ENCODE data around the gene NSUN2. TPM values are rescaled to one million over a fixed set of nuclear protein-coding genes. Genes with fewer than 3 reads are reported as not detected.

Gene NSUN2
- total RNA-seq, 4 donors from 2014 or later: 38.5 to 100 (median 40.4) TPM

GRCh38 chr5:6565492-6565891 is 67.4 kb downstream of the NSUN2 start:
- TF ChIP-seq, protein P1, sequence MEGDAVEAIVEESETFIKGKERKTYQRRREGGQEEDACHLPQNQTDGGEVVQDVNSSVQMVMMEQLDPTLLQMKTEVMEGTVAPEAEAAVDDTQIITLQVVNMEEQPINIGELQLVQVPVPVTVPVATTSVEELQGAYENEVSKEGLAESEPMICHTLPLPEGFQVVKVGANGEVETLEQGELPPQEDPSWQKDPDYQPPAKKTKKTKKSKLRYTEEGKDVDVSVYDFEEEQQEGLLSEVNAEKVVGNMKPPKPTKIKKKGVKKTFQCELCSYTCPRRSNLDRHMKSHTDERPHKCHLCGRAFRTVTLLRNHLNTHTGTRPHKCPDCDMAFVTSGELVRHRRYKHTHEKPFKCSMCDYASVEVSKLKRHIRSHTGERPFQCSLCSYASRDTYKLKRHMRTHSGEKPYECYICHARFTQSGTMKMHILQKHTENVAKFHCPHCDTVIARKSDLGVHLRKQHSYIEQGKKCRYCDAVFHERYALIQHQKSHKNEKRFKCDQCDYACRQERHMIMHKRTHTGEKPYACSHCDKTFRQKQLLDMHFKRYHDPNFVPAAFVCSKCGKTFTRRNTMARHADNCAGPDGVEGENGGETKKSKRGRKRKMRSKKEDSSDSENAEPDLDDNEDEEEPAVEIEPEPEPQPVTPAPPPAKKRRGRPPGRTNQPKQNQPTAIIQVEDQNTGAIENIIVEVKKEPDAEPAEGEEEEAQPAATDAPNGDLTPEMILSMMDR (IDR thresholded peaks at IDR 0.05): no peak

DNA sequence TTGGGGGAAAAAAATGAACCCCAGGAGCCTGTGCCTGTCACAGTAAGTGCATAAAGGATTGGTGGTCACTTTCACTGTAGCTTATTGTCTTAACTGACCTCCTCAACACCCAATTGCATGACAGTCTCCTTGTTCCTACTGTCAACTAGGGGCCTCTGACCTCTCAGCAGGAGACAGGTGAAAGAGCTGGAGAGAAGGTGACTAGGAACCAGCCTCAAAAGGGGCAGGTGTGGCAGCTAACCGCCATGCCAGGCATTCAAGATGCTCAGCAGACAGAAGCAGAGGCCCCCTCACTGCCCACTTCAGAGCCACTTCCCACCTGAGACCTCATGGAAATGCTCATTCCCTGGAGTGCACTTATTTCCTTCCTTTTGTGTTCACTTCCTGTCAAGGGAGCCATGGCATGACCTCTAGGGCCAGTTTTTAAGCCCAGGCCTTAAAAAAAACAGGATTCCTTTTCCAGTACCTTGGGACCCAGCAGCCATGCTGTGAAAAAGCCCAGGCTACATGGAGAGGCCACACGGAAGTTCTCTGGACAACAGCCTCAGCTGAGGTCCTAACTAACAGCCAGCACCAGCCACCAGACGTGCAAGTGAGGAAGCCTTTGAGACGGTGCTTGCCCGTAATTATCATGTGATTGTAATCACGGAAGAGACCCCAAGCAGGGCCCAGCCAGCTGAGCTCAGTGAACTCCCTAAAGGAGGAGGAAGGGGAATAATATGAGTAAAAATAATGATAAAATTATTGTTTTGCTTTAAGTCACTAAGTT is 74.9 kb downstream of the NSUN2 start:
- no peak for DNase-seq (ENCODE audit: low spot score)
- TF ChIP-seq, protein P1 (IDR thresholded peaks at IDR 0.05): no peak

More at GRCh38 chr5:6565492-6565891, 67.4 kb downstream of the NSUN2 start:
- no peak for DNase-seq (ENCODE audit: low spot score)
- ATAC-seq (ENCODE audit: low FRiP score): no peak

DNA sequence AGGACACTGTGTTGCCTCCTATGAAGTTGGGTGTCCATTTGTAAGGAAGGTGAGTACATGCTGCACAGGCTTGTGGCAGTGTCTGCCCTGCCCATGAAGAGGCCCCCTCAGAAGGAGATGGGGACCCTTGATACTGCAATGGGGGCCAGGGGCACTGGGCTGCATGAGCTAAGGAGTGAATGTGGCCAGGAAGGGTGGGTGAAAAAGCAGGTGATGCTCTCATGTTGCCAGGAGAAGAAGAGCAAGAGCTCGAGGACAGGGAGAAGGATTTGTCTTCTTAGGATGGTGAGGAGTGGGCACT is 76.1 kb downstream of the NSUN2 start:
- DNase-seq (ENCODE audit: low spot score) (no peak), ATAC-seq (ENCODE audit: low FRiP score) (no peak)
- TF ChIP-seq, protein P1 (IDR thresholded peaks at IDR 0.05): no peak

More for the DNA sequence above, 74.9 kb downstream of the NSUN2 start:
- ATAC-seq (ENCODE audit: low FRiP score): no peak

GRCh38 chr5:6556089-6556801 is 76.6 kb downstream of the NSUN2 start:
- ATAC-seq (ENCODE audit: low FRiP score): no peak
- DNase-seq (ENCODE audit: low spot score): no peak
- TF ChIP-seq, protein P1 (IDR thresholded peaks at IDR 0.05): no peak

DNA sequence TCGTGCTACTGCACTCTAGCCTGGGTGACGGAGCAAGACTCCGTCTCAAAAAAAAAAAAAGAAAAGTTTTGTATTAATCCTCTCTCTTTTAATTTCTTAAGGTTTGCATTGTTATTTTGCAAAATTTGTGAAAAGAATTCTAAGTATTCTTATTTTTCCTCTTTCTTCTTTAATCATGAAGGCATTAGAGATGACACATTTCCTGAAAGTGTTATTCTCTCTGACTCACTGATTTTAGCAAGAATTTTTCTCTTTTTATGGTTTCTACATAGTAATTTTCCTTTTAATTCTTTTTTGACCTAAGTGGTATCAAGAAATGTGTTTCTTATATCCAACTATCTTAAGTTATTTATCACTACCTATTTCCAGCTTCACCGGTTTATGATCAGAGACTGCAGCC is 78.0 kb downstream of the NSUN2 start:
- ATAC-seq (ENCODE audit: low FRiP score) (no peak), DNase-seq (ENCODE audit: low spot score) (no peak)
- TF ChIP-seq, protein P1 (IDR thresholded peaks at IDR 0.05): no peak

DNA sequence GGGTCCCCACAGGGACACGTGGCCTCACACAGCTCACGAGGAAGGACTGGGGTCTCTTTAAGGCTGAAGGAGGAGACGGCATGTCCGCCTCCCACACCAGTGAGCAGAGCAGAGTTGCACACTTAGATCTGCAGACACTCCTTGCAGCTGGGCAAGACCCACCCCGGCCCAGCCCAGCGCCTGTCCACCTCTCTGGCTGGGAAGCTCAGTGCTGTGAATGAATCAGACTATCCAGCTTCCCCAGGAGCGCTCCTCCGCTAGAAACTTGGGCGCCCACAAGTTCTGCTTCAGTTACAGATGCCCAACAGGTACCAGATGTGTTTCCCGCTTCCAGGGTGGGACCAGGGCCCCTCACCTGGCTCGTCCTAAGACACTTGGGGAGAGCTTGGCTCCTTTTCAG is 78.9 kb downstream of the NSUN2 start:
- DNase-seq (ENCODE audit: low spot score): no peak
- no peak for ATAC-seq (ENCODE audit: low FRiP score)
- TF ChIP-seq, protein P1 (IDR thresholded peaks at IDR 0.05): no peak

GRCh38 chr5:6552612-6553011 is 80.2 kb downstream of the NSUN2 start:
- TF ChIP-seq, protein P1 (IDR thresholded peaks at IDR 0.05): no peak
- ATAC-seq (ENCODE audit: low FRiP score): no peak
- no peak for DNase-seq (ENCODE audit: low spot score)
